K562 (cell line): ENCODE results near the gene ITPR1. TPM values are rescaled to one million over a fixed set of nuclear protein-coding genes. Genes with fewer than 3 reads are reported as not detected.
A peak's percentile ranks its signal among the peaks of the same experiment; 100 is the strongest.

ENCODE experiments used
- ATF1 ChIP-seq, 2 experiments: fragments of 450-650 bp in 1 of 2; IDR thresholded peaks; 2 replicates each; pipeline ENCODE4 v1.6.1; 2016; ENCODE audit warnings: missing compliant biosample characterization in 1 of 2, missing genetic modification characterization in 1 of 2
- ATF3 ChIP-seq, 2 experiments: fragments of 450-650 bp in 1 of 2; sonication (generic) in 1 of 2; formaldehyde crosslinking in 1 of 2; IDR thresholded peaks in 1 of 2; conservative IDR thresholded peaks in 1 of 2; 2 replicates each; pipeline versions ENCODE4 v1.6.1 to v1.8.1; 2016 to 2023; ENCODE audit warnings: mild to moderate bottlenecking in 2 of 2, moderate library complexity in 2 of 2, inconsistent platforms in 1 of 2, missing genetic modification reagents in 1 of 2
- CCNT2 ChIP-seq: IDR thresholded peaks from 2 replicates; pipeline ENCODE4 v1.6.1; 2011; ENCODE audit warnings: borderline replicate concordance, low read depth, mild to moderate bottlenecking, moderate library complexity, mixed read lengths, low read length; ENCODE audit not compliant: insufficient read length; ENCODE audit errors: extremely low read depth
- CXXC5 ChIP-seq: fragments of 250-450 bp; sonication (Bioruptor Pico); IDR thresholded peaks from 2 replicates; pipeline ENCODE4 v1.8.0; 2022; ENCODE audit warnings: inconsistent platforms, mild to moderate bottlenecking, moderate library complexity
- HDAC8 ChIP-seq: fragments of 450-650 bp; IDR thresholded peaks from 2 replicates; pipeline ENCODE4 v1.6.1; 2016; ENCODE audit warnings: mild to moderate bottlenecking, missing genetic modification characterization, moderate library complexity, missing compliant biosample characterization
- MIER1 ChIP-seq: fragments of 450-650 bp; IDR thresholded peaks from 2 replicates; pipeline ENCODE4 v1.6.1; 2016; ENCODE audit warnings: antibody characterized with exemption, mild to moderate bottlenecking, low read depth
- POLR2AphosphoS5 ChIP-seq: IDR thresholded peaks from 2 replicates; pipeline ENCODE4 v1.6.1; 2011; ENCODE audit warnings: mild to moderate bottlenecking, low read depth, low read length, moderate library complexity; ENCODE audit not compliant: control insufficient read depth, insufficient read depth
- PRDM10 ChIP-seq: fragments of 450-650 bp; IDR thresholded peaks from 2 replicates; pipeline ENCODE4 v1.6.1; 2018; ENCODE audit not compliant: partially characterized antibody
- SP2 ChIP-seq: IDR thresholded peaks from 2 replicates; pipeline ENCODE4 v1.6.1; 2011; ENCODE audit warnings: mild to moderate bottlenecking, low read depth, low read length, moderate library complexity; ENCODE audit not compliant: poor library complexity, severe bottlenecking; ENCODE audit errors: extremely low read depth
- ZFX ChIP-seq: sonication (generic); formaldehyde crosslinking; IDR thresholded peaks from 2 replicates; pipeline ENCODE4 v1.8.0; 2022; ENCODE audit warnings: mild to moderate bottlenecking, missing genetic modification reagents, moderate library complexity
- ZHX1 ChIP-seq: fragments of 150-350 bp; conservative IDR thresholded peaks from 2 replicates; pipeline ENCODE4 v1.6.1; 2014; ENCODE audit warnings: low read length
- ZNF316 ChIP-seq: fragments of 450-650 bp; IDR thresholded peaks from 2 replicates; pipeline ENCODE4 v1.6.1; 2016
- ZNF699 ChIP-seq: fragments of 250-450 bp; sonication (Bioruptor Pico); IDR thresholded peaks from 2 replicates; pipeline ENCODE4 v1.8.0; 2021; ENCODE audit warnings: mild to moderate bottlenecking, moderate library complexity; ENCODE audit not compliant: insufficient replicate concordance
- ZNF740 ChIP-seq, 3 experiments: fragments of 200-800 bp in 1 of 3; sonication (Bioruptor generic) in 1 of 3; sonication (generic) in 1 of 3; formaldehyde crosslinking in 1 of 3; IDR thresholded peaks; 2 replicates each; pipeline versions ENCODE4 v1.6.1 to v1.8.0; 2016 to 2022; ENCODE audit warnings: mild to moderate bottlenecking in 2 of 3, missing compliant biosample characterization in 2 of 3, missing genetic modification characterization in 2 of 3, missing genetic modification reagents in 1 of 3
- polyA plus RNA-seq, 8 experiments: library from polyadenylated mRNA; depleted of rRNA in 4 of 8; stranded (reverse) in 5 of 8; unstranded in 3 of 8; fragments of >200 nt; fragmentation: Nextera tagmentation in 2 of 8; fragmentation: Illumina TruSeq in 1 of 8; extraction: Ambion mirVana in 2 of 8; extraction: Trizol in 1 of 8; gene quantifications; 2 replicates each; pipeline versions ENCODE4 v1.2.1 to v1.2.3, GENCODE V29; 2011 to 2014; ENCODE audit warnings: inconsistent platforms in 1 of 8, missing spikeins in 1 of 8
- total RNA-seq, 7 experiments: library from RNA; depleted of rRNA in 6 of 7; stranded (reverse); fragments of >200 nt in 6 of 7; fragmentation: Illumina TruSeq in 2 of 7; extraction: Trizol in 2 of 7; gene quantifications; 2 replicates each; pipeline versions ENCODE4 v1.2.1 to v1.2.3, GENCODE V29; 2011 to 2021; ENCODE audit warnings: low replicate concordance in 1 of 7

Gene ITPR1
- total and polyA plus RNA-seq, 9 of the 15 experiments (the other 6 are each of a cell fraction or from before 2014, with no cell fraction given): 22.4 to 40.0 (median 27.4) TPM

GRCh38 chr3:4533489-4534443 is 40.6 kb downstream of the ITPR1 start (continued):
- TF ChIP-seq ZNF699: no peak
- no peak for TF ChIP-seq ATF1 (CRISPR knock-in tag; IDR thresholded peaks at IDR 0.05)
- peak; percentile 66 for TF ChIP-seq ATF1 (tag; IDR thresholded peaks at IDR 0.05)
- TF ChIP-seq ZFX (CRISPR knock-in tag): no peak
- peak; percentile 89 for TF ChIP-seq POLR2AphosphoS5
- TF ChIP-seq ZNF740 (CRISPR knock-in tag; IDR thresholded peaks at IDR 0.05): no peak
- no peak for TF ChIP-seq ZNF740 (tag; IDR thresholded peaks at IDR 0.05)
- peak; percentile 98 for TF ChIP-seq CCNT2
- TF ChIP-seq ZNF316: no peak
- TF ChIP-seq MIER1: no peak; the same call in 1 of the 2 replicates
- no peak for TF ChIP-seq ZHX1
- TF ChIP-seq PRDM10: peak; percentile 88
- TF ChIP-seq ATF3 (IDR thresholded peaks at IDR 0.05): no peak; the same call in 1 of the 2 replicates
- no peak; the same call in 1 of the 2 replicates for TF ChIP-seq ATF3 (CRISPR knock-in tag; conservative IDR thresholded peaks at IDR 0.05)
- TF ChIP-seq HDAC8 (tag): no peak
- peak; percentile 79 for TF ChIP-seq CXXC5
- TF ChIP-seq SP2: no peak
